Neural progenitor cell (in vitro differentiated cells): ENCODE results near the gene KAT8. TPM values are rescaled to one million over a fixed set of nuclear protein-coding genes. Genes with fewer than 3 reads are reported as not detected.

ENCODE experiments used
- DNase-seq: peaks from one replicate; pipeline ENCODE4 v3.0.0-alpha.2; 2016; ENCODE audit warnings: low spot score
- H2AFZ ChIP-seq: fragments of 200-600 bp; sonication (generic); replicated peaks from 2 replicates; pipeline ENCODE4 v1.6.1; 2016; ENCODE audit warnings: antibody characterized with exemption
- H3F3A ChIP-seq: fragments of 200-600 bp; sonication (generic); 2 replicates; pipeline ENCODE4 v1.6.1; 2016; ENCODE audit warnings: antibody characterized with exemption, low read depth
- H3K27ac ChIP-seq: fragments of 200-600 bp; sonication (generic); 2 replicates; pipeline ENCODE4 v1.5.1; 2016; ENCODE audit warnings: mild to moderate bottlenecking
- H3K27me3 ChIP-seq: fragments of 200-600 bp; sonication (generic); 2 replicates; pipeline ENCODE4 v1.6.1; 2016; ENCODE audit warnings: mild to moderate bottlenecking, moderate library complexity
- H3K36me3 ChIP-seq: fragments of 200-600 bp; sonication (generic); 2 replicates; pipeline ENCODE4 v1.5.1; 2016
- H3K4me1 ChIP-seq: fragments of 200-600 bp; sonication (generic); 2 replicates; pipeline ENCODE4 v1.6.1; 2016; ENCODE audit warnings: mixed run types
- H3K4me2 ChIP-seq: fragments of 200-600 bp; sonication (generic); 2 replicates; pipeline ENCODE4 v1.6.1; 2016
- H3K4me3 ChIP-seq: fragments of 200-600 bp; sonication (generic); 2 replicates; pipeline ENCODE4 v1.5.1; 2016
- H3K79me2 ChIP-seq: fragments of 200-600 bp; sonication (generic); 2 replicates; pipeline ENCODE4 v1.6.1; 2016; ENCODE audit warnings: low read depth
- H3K9ac ChIP-seq: fragments of 200-600 bp; sonication (generic); 2 replicates; pipeline ENCODE4 v1.6.1; 2016
- H3K9me3 ChIP-seq: fragments of 200-600 bp; sonication (generic); 2 replicates; pipeline ENCODE4 v1.5.1; 2016; ENCODE audit warnings: low read depth
- H4K20me1 ChIP-seq: fragments of 200-600 bp; sonication (generic); 2 replicates; pipeline ENCODE4 v1.6.1; 2016; ENCODE audit warnings: low read depth
- H3K27ac Mint-ChIP-seq: 3 replicates; pipeline ENCODE4 v1.8.0; 2021; ENCODE audit warnings: mixed read lengths
- H3K27me3 Mint-ChIP-seq: 2 replicates; pipeline ENCODE4 v1.8.0; 2022; ENCODE audit warnings: low read depth, mild to moderate bottlenecking, inconsistent platforms, moderate library complexity, mixed read lengths; ENCODE audit not compliant: insufficient read depth
- H3K36me3 Mint-ChIP-seq: 3 replicates; pipeline ENCODE4 v1.8.0; 2021; ENCODE audit warnings: mixed read lengths
- H3K4me1 Mint-ChIP-seq: 3 replicates; pipeline ENCODE4 v1.8.0; 2021; ENCODE audit warnings: mixed read lengths
- H3K4me3 Mint-ChIP-seq: 3 replicates; pipeline ENCODE4 v1.8.0; 2021; ENCODE audit warnings: mild to moderate bottlenecking, moderate library complexity, mixed read lengths
- H3K9me3 Mint-ChIP-seq: 3 replicates; pipeline ENCODE4 v1.8.0; 2020; ENCODE audit warnings: mixed read lengths
- CTCF ChIP-seq: fragments of 200-600 bp; sonication (generic); IDR thresholded peaks from 2 replicates; pipeline ENCODE4 v1.5.1; 2017; ENCODE audit warnings: antibody characterized with exemption, mild to moderate bottlenecking
- EZH2 ChIP-seq: fragments of 200-600 bp; sonication (generic); IDR thresholded peaks from 2 replicates; pipeline ENCODE4 v1.6.1; 2017; ENCODE audit warnings: antibody characterized with exemption, mild to moderate bottlenecking, moderate library complexity
- EZH2phosphoT487 ChIP-seq: fragments of 200-600 bp; sonication (generic); IDR thresholded peaks from 2 replicates; pipeline ENCODE4 v1.6.1; 2017; ENCODE audit warnings: antibody characterized with exemption
- total RNA-seq: library from RNA; depleted of rRNA; stranded (reverse); fragments of >200 nt; gene quantifications from 2 replicates; pipeline ENCODE4 v1.2.3, GENCODE V29; 2015; ENCODE audit warnings: low replicate concordance

Gene KAT8
- total RNA-seq, 1 donor from 2014 or later, result 59.7 TPM

DNA sequence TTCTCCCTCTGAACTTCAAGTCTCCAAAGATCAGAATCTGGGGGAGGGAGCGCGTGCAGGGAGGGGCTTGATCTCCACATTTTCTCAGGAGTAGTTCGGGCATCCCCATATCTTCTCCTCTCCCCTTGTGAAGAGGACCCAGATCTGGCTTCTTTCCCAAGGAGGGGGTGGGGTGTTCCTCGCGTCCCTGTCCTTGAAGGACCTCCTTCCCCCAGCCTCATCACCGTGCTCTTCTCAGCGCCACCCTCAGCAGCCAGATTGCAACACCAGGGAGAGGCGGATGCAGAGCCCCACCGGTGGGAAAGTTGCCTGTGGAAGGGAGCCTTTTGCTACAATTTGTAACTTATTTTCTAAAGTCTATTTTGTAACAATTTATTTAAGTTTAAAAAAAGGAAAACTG lies 34.4 kb upstream of the KAT8 start:
- no peak for TF ChIP-seq EZH2
- no peak for TF ChIP-seq EZH2phosphoT487
- no peak for TF ChIP-seq CTCF
- Histone ChIP-seq H3K4me3 (no peak overlapping the region), H3K36me3 (no peaks in the 10 kb centered on the region), H3K9ac (no peak overlapping the region), H3K9me3 (no peaks in the 10 kb centered on the region), H3K79me2 (no peaks in the 10 kb centered on the region), H3F3A (no peaks in the 10 kb centered on the region), H3K4me1 (no peaks in the 10 kb centered on the region), H2AFZ (no peak overlapping the region), H3K27me3 (no peaks in the 10 kb centered on the region), H3K27ac (no peak overlapping the region), H3K4me2 (no peak overlapping the region), H4K20me1 (peaks cover 66% of the 10 kb centered on the region)
- Mint-ChIP-seq H3K9me3 (no peaks in the 10 kb centered on the region), H3K27me3 (peaks cover 12% of the 10 kb centered on the region), H3K27ac (no peak overlapping the region), H3K4me1 (peaks cover 3% of the 10 kb centered on the region), H3K36me3 (peaks cover 16% of the 10 kb centered on the region), H3K4me3 (no peak overlapping the region)
- DNase-seq, result no peak

- Histone ChIP-seq H3K79me2 (no peaks in the 10 kb centered on the region), H3K4me2 (no peak overlapping the region), H3K36me3 (no peaks in the 10 kb centered on the region), H3K9me3 (no peaks in the 10 kb centered on the region), H3K27ac (no peak overlapping the region), H3K27me3 (no peaks in the 10 kb centered on the region), H3K9ac (no peak overlapping the region), H3K4me3 (no peak overlapping the region), H3K4me1 (no peaks in the 10 kb centered on the region), H2AFZ (no peak overlapping the region), H3F3A (no peaks in the 10 kb centered on the region), H4K20me1 (peaks cover 63% of the 10 kb centered on the region)
- H3K9me3 Mint-ChIP-seq, result no peaks in the 10 kb centered on the region
- peaks cover 13% of the 10 kb centered on the region for H3K36me3 Mint-ChIP-seq
- no peak overlapping the region for H3K27ac Mint-ChIP-seq
- TF ChIP-seq EZH2phosphoT487 (no peak), EZH2 (no peak), CTCF (no peak)
- peaks cover 12% of the 10 kb centered on the region for H3K27me3 Mint-ChIP-seq
- no peak overlapping the region for H3K4me3 Mint-ChIP-seq
- peaks cover 3% of the 10 kb centered on the region for H3K4me1 Mint-ChIP-seq
- no peak for DNase-seq
These were observed 33.9 kb upstream of the KAT8 start for GRCh38 chr16:31083556-31083955.

GRCh38 chr16:31083981-31084380 lies 33.5 kb upstream of the KAT8 start:
- no peak for TF ChIP-seq EZH2phosphoT487
- no peak for TF ChIP-seq EZH2
- TF ChIP-seq CTCF, result no peak
- Histone ChIP-seq H3K9ac (no peak overlapping the region), H4K20me1 (peaks cover 58% of the 10 kb centered on the region), H3K27me3 (no peaks in the 10 kb centered on the region), H3F3A (no peaks in the 10 kb centered on the region), H3K36me3 (no peaks in the 10 kb centered on the region), H3K27ac (no peak overlapping the region), H3K4me1 (no peaks in the 10 kb centered on the region), H3K79me2 (no peaks in the 10 kb centered on the region), H3K4me2 (no peak overlapping the region), H3K9me3 (no peaks in the 10 kb centered on the region), H3K4me3 (no peak overlapping the region), H2AFZ (no peak overlapping the region)
- peaks cover 12% of the 10 kb centered on the region for H3K27me3 Mint-ChIP-seq
- H3K4me1 Mint-ChIP-seq, result peaks cover 3% of the 10 kb centered on the region
- no peak overlapping the region for H3K4me3 Mint-ChIP-seq
- DNase-seq, result no peak
- peaks cover 9% of the 10 kb centered on the region for H3K36me3 Mint-ChIP-seq
- no peaks in the 10 kb centered on the region for H3K9me3 Mint-ChIP-seq
- H3K27ac Mint-ChIP-seq, result no peak overlapping the region
